ENCODE data around the gene SHROOM4.

The SHROOM4 gene

GRCh38 chrX:50747471-50747900 is 66.5 kb downstream of the SHROOM4 start:
- Histone ChIP-seq H3K9me2 (replicated peaks; ENCODE audit: control insufficient read depth, low read length) (no peaks in the 10 kb centered on the region), H3K36me3 (ENCODE audit: control insufficient read depth, low read length) (no peaks in the 10 kb centered on the region), H3F3A (ENCODE audit: control insufficient read depth, insufficient read depth) (no peaks in the 10 kb centered on the region), H4K20me1 (ENCODE audit: control insufficient read depth, insufficient read depth, low read depth, low read length) (no peaks in the 10 kb centered on the region), H3K27me3 (ENCODE audit: control insufficient read depth, low read length) (no peaks in the 10 kb centered on the region), H3K9me3 (ENCODE audit: control insufficient read depth, insufficient read depth, low read length) (no peaks in the 10 kb centered on the region), H3K79me2 (ENCODE audit: control insufficient read depth, low read length) (no peaks in the 10 kb centered on the region), H3K4me1 (ENCODE audit: control insufficient read depth, low read length) (no peaks in the 10 kb centered on the region), H3K27ac (ENCODE audit: low read depth, low read length) (no peak overlapping the region), H3K4me3 (ENCODE audit: low read length) (no peak overlapping the region), H3K4me2 (ENCODE audit: low read length) (no peak overlapping the region)
- TF ChIP-seq CTCF (IDR thresholded peaks at IDR 0.05; ENCODE audit: low read depth, low read length, poor library complexity, severe bottlenecking) (peak; percentile 59), EZH2phosphoT487 (IDR thresholded peaks at IDR 0.05; ENCODE audit: borderline replicate concordance, low read length) (no peak)

GRCh38 chrX:50736656-50737055 is 77.3 kb downstream of the SHROOM4 start:
- TF ChIP-seq CTCF (IDR thresholded peaks at IDR 0.05; ENCODE audit: low read depth, low read length, poor library complexity, severe bottlenecking) (no peak), EZH2phosphoT487 (IDR thresholded peaks at IDR 0.05; ENCODE audit: borderline replicate concordance, low read length) (no peak)
- Histone ChIP-seq H3K4me2 (ENCODE audit: low read length) (no peak overlapping the region), H3K4me1 (ENCODE audit: control insufficient read depth, low read length) (no peaks in the 10 kb centered on the region), H3K36me3 (ENCODE audit: control insufficient read depth, low read length) (no peaks in the 10 kb centered on the region), H3K9me3 (ENCODE audit: control insufficient read depth, insufficient read depth, low read length) (no peaks in the 10 kb centered on the region), H3K79me2 (ENCODE audit: control insufficient read depth, low read length) (no peaks in the 10 kb centered on the region), H3K4me3 (ENCODE audit: low read length) (no peak overlapping the region), H3K9me2 (replicated peaks; ENCODE audit: control insufficient read depth, low read length) (no peaks in the 10 kb centered on the region), H4K20me1 (ENCODE audit: control insufficient read depth, insufficient read depth, low read depth, low read length) (no peaks in the 10 kb centered on the region), H3K27me3 (ENCODE audit: control insufficient read depth, low read length) (no peaks in the 10 kb centered on the region), H3K27ac (ENCODE audit: low read depth, low read length) (no peak overlapping the region), H3F3A (ENCODE audit: control insufficient read depth, insufficient read depth) (no peaks in the 10 kb centered on the region)

GRCh38 chrX:50726296-50726695 is 87.7 kb downstream of the SHROOM4 start:
- no peak for TF ChIP-seq CTCF (IDR thresholded peaks at IDR 0.05; ENCODE audit: low read depth, low read length, poor library complexity, severe bottlenecking)
- no peak for TF ChIP-seq EZH2phosphoT487 (IDR thresholded peaks at IDR 0.05; ENCODE audit: borderline replicate concordance, low read length)
- H3F3A ChIP-seq (ENCODE audit: control insufficient read depth, insufficient read depth): no peaks in the 10 kb centered on the region

GRCh38 chrX:50725310-50725709 is 88.7 kb downstream of the SHROOM4 start:
- Histone ChIP-seq H3K27ac (ENCODE audit: low read depth, low read length) (no peak overlapping the region), H3K36me3 (ENCODE audit: control insufficient read depth, low read length) (no peaks in the 10 kb centered on the region), H4K20me1 (ENCODE audit: control insufficient read depth, insufficient read depth, low read depth, low read length) (no peaks in the 10 kb centered on the region), H3F3A (ENCODE audit: control insufficient read depth, insufficient read depth) (no peaks in the 10 kb centered on the region), H3K4me2 (ENCODE audit: low read length) (no peak overlapping the region), H3K9me2 (replicated peaks; ENCODE audit: control insufficient read depth, low read length) (no peaks in the 10 kb centered on the region), H3K27me3 (ENCODE audit: control insufficient read depth, low read length) (no peaks in the 10 kb centered on the region), H3K9me3 (ENCODE audit: control insufficient read depth, insufficient read depth, low read length) (no peaks in the 10 kb centered on the region), H3K4me3 (ENCODE audit: low read length) (no peak overlapping the region), H3K79me2 (ENCODE audit: control insufficient read depth, low read length) (no peaks in the 10 kb centered on the region), H3K4me1 (ENCODE audit: control insufficient read depth, low read length) (no peaks in the 10 kb centered on the region)
- TF ChIP-seq CTCF (IDR thresholded peaks at IDR 0.05; ENCODE audit: low read depth, low read length, poor library complexity, severe bottlenecking): no peak
- no peak for TF ChIP-seq EZH2phosphoT487 (IDR thresholded peaks at IDR 0.05; ENCODE audit: borderline replicate concordance, low read length)

More at GRCh38 chrX:50726296-50726695, 87.7 kb downstream of the SHROOM4 start:
- no peaks in the 10 kb centered on the region for H3K9me2 ChIP-seq (replicated peaks; ENCODE audit: control insufficient read depth, low read length)
- no peaks in the 10 kb centered on the region for H3K36me3 ChIP-seq (ENCODE audit: control insufficient read depth, low read length)
- no peaks in the 10 kb centered on the region for H3K9me3 ChIP-seq (ENCODE audit: control insufficient read depth, insufficient read depth, low read length)
- no peak overlapping the region for H3K4me2 ChIP-seq (ENCODE audit: low read length)
- no peak overlapping the region for H3K4me3 ChIP-seq (ENCODE audit: low read length)
- H3K4me1 ChIP-seq (ENCODE audit: control insufficient read depth, low read length): no peaks in the 10 kb centered on the region
- no peaks in the 10 kb centered on the region for H3K27me3 ChIP-seq (ENCODE audit: control insufficient read depth, low read length)
- H4K20me1 ChIP-seq (ENCODE audit: control insufficient read depth, insufficient read depth, low read depth, low read length): no peaks in the 10 kb centered on the region
- no peak overlapping the region for H3K27ac ChIP-seq (ENCODE audit: low read depth, low read length)
- H3K79me2 ChIP-seq (ENCODE audit: control insufficient read depth, low read length): no peaks in the 10 kb centered on the region

All from DOHH2 (cell line).